ENCODE results near the gene RBM38.
"Not testable (repeated sequence)": the region's sequence is repeated elsewhere in the genome, so short reads cannot be mapped to it uniquely, and the experiment has no call there.

- TF ChIP-seq CTCF (conservative IDR thresholded peaks at IDR 0.05 in 1 of 2, IDR thresholded peaks at IDR 0.05 in 1 of 2; ENCODE audit: extremely low read depth in 1 of 2, insufficient read depth in 1 of 2, low read depth in 1 of 2, low read length in 2 of 2); EZH2 (IDR thresholded peaks at IDR 0.05; ENCODE audit: borderline replicate concordance, low read length): not testable (repeated sequence)
These were observed 42.1 kb upstream of the RBM38 start for GRCh38 chr20:57348922-57349574.
